H1 (cell line): Measurements from ENCODE around the gene CEACAM1. TPM values are rescaled to one million over a fixed set of nuclear protein-coding genes. Genes with fewer than 3 reads are reported as not detected.

Experiments used
- CEBPB ChIP-seq: IDR thresholded peaks from 2 replicates; pipeline ENCODE4 v1.6.1; 2012; ENCODE audit warnings: low read depth, low read length
- EZH2 ChIP-seq: fragments of 200-600 bp; sonication (generic); IDR thresholded peaks from 2 replicates; pipeline ENCODE4 v1.7.1; 2012; ENCODE audit warnings: low read depth, mild to moderate bottlenecking, moderate library complexity, low read length, inconsistent platforms; ENCODE audit not compliant: severe bottlenecking
- MAFK ChIP-seq: IDR thresholded peaks from 2 replicates; pipeline ENCODE4 v1.6.1; 2012; ENCODE audit warnings: low read depth, mild to moderate bottlenecking, improper control_type of control experiment, low read length
- polyA plus RNA-seq, 7 experiments: library from polyadenylated mRNA; depleted of rRNA in 3 of 7; stranded (reverse) in 5 of 7; unstranded in 2 of 7; fragments of >200 nt in 5 of 7; fragments of 200-250 nt in 2 of 7; gene quantifications; 1 replicate in 5 of 7; 2 replicates in 1 of 7; 4 replicates in 1 of 7; pipeline versions ENCODE4 v1.2.1 to v1.2.3, GENCODE V29; 2011 to 2013; ENCODE audit warnings: missing spikeins in 2 of 7, mixed read lengths in 2 of 7
- total RNA-seq: library from RNA; stranded (reverse); fragmentation: NEBNext Ultra II Directional; extraction: Animal tissue kit (Norgen Biotek cat#: 25700); gene quantifications from 2 replicates; pipeline ENCODE4 v1.2.1, GENCODE V29; 2021

The CEACAM1 gene
- total and polyA plus RNA-seq, 2 of the 8 experiments (the other 6 are each of a cell fraction or from before 2014, with no cell fraction given) = 1.8 to 3.6 TPM

- no peak for TF ChIP-seq CEBPB
- no peak for TF ChIP-seq MAFK
- no peak for TF ChIP-seq EZH2
Observed at GRCh38 chr19:42573642-42574041, 45.4 kb upstream of the CEACAM1 start (continued).
